ENCODE data around the gene DGCR8.
A peak's percentile ranks its signal among the peaks of the same experiment; 100 is the strongest.

Gene DGCR8

DNA sequence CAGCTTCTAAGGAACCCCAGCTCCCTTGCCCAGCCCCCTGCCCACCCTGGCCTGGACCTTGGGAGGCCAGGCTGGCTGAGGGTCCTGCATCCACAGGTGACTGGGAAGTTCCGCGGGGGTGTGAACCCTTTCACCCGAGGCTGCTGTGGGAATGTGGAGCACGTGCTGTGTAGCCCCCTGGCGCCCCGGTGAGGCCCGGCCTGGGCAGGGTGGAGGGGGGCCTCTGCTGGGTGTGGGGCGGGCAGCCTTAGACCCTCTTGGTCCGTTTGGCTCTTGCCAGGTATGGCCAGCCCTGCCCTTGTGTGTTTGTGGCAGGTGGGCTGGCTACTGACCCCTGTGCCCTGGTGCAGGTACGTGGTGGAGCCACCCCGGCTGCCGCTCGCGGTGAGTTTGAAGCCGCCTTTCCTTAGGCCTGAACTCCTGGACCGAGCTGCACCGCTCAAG lies 60.5 kb downstream of the DGCR8 start:
- DNase-seq: no peak

DNA sequence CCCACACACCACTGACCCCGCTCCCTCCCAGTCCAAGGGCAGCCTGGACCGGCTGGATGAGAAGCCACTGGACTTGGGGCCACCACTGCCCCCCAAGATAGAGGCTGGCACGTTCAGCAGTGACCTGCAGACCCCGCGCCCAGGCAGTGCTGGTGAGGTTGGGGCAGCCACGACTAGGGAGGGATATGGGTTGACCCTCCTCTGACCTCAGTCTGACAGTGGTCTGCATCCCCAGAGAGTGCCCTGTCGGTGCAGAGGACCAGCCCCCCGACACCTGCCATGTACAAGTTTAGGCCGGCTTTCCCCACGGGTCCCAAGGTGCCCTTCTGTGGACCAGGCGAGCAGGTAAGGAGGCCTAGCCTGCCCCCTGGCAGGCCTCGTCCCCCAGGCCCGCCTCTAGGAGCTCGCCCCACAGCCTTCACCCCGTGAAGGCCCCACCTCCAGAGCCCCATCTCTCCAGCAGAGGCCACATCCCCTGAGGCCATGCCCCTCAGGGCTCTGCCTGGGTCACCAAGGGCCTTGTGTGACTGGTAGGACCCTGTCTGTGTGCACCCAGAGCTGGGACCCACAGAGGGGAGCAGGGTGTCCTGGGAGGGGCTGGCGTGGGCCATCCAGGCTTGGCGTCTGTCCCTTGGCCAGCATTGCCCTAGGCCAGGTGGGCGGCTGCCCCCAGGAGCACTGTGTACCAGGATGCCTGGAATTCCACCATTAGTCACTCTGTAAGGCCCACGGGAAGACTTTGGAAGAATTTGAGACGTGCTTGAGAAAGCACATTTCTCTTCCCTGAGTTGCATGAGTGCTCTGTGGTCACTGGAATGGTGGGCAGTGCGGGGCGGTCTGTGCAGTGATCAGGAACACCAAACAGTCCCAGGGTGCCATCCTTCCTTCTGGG lies 61.4 kb downstream of the DGCR8 start:
- no peak for DNase-seq

DNA sequence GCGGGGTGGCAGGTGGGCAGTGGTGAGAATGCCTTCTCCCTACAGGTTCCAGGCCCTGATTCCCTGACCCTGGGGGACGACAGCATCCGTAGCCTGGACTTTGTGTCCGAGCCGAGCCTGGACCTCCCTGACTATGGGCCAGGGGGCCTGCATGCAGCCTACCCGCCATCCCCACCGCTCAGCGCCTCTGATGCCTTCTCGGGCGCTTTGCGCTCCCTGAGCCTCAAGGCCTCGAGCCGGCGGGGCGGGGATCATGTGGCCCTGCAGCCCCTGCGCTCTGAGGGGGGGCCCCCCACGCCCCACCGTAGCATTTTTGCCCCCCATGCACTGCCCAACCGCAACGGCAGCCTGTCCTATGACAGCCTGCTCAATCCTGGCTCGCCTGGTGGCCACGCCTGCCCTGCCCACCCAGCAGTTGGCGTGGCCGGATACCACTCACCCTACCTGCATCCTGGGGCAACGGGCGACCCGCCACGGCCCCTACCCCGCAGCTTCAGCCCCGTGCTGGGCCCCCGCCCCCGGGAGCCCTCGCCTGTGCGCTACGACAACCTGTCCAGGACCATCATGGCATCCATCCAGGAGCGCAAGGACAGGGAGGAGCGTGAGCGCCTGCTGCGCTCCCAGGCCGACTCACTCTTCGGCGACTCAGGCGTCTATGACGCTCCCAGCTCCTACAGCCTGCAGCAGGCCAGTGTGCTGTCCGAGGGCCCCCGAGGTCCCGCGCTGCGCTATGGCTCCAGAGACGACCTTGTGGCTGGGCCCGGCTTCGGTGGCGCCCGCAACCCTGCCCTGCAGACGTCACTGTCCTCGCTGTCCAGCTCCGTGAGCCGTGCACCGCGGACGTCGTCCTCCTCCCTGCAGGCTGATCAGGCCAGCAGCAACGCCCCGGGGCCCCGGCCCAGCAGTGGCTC lies 62.9 kb downstream of the DGCR8 start:
- no peak for DNase-seq

DNA sequence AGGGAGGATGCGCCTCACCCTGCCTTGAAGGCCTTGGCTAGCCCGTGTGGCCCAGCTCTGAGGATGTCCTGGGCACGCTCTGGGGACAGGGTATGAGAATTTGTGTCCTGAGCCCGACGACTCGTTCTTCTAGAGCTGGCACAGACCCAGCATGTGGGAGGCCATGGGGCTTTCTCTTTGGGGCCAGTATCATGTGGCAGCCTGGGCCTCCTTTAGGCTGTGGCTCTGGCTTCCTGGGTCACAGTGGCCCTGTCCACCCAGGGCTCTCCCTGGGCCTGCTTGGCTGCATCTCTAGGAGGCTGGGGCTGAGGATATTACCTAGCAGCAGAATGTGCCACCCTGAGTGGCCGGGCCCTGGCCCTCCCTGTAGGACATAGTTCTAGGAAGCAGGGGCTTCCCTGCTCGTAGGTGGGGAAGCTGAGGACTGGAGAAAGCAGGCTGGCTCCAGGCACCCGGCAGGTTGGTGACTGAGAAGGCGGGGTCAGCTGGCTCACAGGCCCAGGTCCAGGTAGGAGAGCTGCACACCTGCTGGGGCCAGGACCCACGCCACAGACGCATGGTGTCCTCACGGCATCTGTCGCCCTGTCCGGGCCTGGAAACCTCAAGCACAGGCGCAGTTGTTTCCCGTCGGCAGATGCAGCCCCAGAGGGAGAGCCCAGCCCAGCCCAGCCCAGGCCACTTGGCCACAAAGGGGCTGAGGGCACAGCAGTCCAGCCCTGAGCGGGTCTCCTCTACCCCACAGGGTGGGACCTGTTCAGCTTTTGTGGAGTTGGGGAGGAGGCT lies 64.0 kb downstream of the DGCR8 start:
- DNase-seq: no peak

DNA sequence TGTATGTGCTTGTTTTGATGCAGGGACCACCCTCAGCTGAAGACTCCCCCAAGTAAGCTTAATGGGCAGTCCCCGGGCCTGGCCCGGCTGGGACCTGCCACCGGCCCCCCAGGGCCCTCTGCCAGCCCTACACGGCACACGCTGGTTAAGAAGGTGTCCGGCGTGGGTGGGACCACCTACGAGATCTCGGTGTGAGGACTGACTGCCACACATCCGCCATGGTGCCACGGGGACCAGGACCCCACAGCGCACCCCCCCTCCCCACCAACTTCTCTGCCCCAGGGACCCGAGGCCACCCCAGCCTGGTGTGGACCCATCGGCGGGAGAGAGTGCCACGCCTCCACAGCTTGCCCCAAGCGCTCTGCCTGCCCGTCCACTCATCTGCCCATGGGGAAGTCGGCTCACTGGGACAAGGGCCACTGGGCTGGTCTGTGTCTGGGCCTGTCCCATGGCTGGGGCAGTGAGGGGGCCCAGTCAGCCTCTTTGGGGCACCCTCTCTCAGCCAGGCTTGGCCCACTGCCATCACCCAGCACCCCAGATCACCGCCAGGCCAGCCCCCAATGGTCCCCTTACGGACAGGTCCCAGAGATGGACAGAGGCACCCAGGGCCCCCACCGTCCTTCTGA lies 65.3 kb downstream of the DGCR8 start:
- no peak for DNase-seq

DNA sequence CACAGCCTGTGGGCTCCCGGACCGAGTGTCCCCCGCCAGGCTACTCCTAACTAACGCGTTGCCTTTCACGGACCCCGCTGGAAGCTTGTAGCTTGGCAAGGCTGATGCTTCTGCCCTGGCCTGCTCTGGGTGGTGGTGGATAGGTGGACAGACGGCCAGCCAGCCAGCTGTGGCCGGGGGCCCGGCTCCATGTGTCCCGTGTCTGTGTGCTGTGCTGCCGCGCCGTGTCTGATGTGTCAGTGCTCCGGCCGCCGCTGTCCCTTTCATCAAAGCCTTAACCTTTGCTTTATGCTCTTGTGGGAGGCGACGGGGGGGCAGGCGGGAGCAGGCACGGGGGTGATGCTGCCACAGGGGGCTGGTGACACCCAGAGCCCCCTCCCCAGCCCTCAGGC lies 65.8 kb downstream of the DGCR8 start:
- no peak for DNase-seq

DNA sequence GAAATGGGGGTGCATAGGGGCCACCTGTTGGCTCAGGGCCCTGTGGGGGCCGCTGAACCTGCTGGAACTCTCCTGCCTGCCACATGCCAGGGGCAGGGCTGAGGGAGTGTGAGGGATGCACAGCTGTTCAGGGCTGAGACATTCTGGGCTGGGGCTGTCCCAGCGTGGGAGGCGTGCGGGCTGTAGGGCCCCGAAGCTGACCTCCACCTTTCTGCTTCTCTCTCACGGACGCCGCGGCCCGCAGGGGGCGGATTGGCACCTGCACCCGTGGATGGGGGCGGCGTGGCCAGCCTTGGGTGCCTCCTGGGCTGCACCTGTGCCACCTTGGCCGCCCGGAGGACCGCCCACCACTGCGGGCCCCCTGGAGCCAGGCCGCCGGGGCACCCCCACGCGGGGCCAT lies 66.7 kb downstream of the DGCR8 start:
- DNase-seq: no peak

DNA sequence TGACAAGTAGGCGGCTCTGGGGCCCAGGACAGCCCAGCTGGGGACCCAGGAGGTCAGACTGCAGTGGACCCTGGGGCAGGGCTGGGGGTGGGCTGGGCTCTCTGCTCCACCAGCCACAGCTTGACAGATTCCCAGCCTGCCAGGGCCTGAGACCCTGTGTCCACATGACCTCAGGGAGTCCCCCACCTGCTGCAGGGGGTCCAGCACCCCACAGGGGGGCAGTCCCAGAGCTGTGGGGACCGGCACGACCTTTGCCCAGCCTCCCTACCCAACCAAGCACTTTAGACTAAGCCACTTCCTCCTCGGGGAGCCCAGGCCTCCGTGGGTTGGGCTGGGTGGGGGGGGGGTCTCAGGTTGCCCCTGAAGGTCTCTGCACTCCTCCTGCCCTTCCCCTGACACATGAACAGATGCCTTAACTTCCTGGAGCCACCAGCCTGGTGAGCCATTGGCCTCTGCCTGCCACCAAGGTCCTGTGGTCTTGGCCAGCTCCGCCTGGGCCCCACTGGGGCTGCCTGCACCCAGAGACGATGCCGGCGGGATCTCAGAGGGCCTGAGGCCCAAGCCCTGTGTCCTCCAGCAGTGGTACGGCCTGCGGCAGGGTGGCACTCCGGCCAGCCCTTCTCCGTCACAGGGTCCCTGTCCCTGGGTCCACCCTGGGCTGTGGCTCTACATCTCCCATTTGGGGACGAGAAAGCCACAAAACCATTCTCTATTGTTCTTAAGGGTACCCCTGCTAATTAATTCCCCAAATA lies 67.4 kb downstream of the DGCR8 start:
- no peak for DNase-seq

DNA sequence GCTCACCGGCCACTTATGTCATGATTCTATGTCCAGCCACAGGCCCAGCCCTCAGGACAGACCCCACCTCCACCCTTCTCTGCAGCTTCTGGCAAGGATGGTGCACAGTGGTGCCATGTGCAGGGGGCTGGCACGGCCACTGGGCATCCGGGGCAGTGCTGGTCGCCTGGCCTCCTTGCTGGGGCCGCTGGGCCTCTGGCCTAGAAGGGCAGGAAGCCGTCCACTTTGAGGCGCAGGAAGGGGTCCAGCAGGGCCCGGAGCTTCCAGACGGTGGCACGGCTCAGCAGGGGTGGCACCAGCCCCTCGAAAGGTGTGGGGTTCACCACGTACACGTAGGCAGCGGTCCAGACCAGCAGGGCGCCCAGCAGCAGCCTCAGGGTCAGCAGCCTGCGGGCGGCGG lies 68.4 kb downstream of the DGCR8 start:
- DNase-seq: no peak

DNA sequence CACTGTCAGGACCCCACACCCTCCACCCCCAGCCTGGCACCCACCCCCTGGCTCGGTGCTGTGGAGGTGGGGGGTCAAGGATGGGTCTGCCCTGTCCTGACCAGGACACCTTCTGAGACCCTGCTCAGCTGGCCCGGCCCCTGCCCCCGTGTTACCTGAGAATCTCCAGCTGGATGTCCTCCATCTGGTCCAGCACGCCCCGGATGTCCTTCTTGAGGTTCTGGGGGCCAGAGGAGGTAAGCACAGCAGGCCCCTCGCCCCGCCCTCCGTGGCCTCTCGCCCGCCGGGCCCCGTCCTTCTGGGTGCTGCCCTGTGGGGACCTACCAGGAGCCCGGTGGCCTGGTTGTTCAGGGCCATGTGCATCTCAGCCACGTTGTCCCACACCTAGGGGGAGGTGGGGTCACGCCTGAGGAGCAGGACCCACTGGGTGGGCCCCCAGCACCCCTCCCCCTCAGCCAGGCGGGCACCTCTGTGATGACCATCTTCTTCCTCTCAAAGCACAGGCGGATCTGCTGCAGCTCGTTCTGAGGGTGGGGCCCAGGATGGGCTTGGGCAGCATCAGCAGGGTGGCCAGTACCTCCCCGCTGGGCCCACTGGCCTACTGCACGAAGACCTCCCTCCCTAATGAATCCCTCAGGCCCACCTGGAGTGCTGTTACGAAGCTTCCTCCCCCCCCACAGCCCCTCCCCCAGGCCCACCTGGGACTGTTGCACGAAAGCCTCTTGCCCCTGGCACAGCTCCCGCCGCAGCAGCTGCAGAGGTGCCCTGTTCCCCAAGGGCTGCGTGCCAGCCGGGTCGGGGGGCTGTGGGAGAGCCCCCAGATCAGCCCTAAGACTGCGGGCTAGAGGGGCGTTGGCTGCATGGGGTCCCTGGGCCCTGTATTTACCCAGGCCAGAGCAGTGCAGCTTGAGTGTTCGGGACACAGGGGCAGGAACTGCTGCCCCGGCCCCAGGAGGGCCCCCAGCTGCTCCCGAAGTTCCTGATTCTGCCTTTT lies 69.5 kb downstream of the DGCR8 start:
- no peak for DNase-seq

DNA sequence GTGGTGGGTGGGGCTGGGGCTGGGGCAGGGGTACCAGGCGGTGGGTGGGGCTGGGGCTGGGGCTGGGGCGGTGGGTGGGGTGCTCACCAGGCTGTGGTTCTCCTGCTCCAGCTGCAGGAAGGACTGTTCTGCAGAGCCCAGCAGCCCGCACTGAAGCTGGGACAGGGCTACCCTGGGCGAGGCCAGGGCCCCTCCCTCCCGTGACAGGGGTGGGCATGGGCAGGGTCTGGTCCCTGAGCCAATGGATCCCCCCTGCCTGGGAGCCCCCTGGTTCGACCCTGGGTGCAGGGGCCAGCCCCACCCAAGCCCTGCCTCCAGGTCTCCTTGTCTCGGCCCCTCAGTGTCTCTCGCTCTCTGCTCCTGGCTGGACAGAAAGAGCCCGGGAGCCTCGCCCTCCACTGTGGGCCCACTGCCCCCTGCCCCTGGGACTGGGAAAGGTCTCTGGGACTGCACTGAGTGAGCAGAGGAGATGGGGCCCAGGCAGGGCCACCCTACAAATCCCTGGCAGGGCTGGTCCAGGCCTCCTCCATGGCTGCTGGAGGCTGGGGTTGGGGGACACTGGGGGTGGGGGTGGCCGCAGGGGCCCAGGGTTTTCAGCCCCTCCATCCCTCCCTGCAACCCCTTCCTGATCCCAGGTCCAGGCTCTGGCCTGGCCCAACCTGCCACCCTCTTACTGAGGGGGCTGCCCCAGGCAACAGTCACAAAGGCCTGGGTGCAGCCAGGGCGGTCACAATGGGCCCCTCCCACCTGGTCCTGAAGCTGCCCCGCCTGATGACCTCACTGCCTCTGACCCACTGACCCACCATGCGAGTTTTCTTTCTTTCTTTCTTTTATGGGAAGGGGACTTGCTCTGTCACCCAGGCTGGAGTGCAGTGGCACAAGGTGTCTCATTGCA lies 70.6 kb downstream of the DGCR8 start, which contains the start of gene CCDC188:
Gene CCDC188, minus strand, starts transcription at position 675 of the 895 bp plus-strand sequence. Its CDS starts 69 bp downstream, at position 606.
- no peak for DNase-seq

DNA sequence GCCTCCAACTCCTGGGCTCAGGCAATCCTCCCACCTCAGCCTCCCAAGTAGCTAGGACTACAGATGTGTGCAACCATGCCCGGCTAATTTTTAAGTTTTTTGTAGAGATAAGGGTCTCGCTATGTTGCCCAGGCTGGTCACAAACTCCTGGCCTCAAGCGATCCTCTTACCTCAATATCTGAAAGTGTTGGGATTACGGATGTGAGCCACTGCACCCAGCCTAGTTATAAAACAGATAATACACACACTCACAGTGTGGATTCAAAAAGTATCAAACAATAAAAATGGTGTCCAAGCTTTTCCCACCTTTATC lies 71.2 kb downstream of the DGCR8 start:
- no peak for DNase-seq

DNA sequence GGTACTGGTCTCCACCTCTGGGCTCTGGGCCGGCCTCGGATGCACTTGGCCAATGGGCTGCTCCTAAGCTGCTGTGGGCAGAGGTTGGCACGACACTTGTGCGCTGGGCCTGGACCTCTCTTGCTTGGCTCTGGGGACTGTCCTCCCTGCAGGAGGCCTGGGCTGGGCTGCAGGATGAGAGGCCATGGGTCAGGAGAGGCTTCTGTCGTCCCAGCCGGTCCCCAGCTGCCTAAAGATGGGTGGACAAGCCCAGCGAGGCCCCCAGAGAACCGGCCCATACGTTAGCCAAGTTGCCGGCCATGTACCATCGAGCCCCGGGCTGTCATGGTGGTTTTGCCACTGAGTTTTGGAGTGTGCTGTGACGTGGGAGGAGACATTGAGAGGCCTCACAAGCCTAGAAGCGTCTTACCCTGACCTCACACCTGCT lies 72.4 kb downstream of the DGCR8 start:
- no peak for DNase-seq

DNA sequence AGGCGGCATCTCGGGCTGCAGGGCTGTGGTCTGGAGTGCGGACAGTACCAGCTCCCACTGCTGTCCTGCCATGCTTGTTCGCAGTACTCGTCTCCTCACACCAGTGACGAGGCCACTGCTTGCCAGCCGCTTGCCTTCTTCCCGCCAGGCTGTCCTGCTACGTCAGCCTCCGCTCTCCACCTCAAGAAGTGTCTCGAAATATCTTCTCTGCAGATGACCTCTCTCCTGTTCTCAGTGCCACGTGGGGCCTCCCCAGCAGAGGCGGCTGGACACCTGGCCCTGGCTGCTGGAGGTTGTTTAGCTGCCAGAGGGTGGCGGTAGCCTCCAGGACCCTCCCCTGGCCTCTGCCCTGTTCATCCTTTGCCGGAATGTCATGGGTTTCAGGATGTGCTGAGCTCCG lies 73.9 kb downstream of the DGCR8 start:
- no peak for DNase-seq

DNA sequence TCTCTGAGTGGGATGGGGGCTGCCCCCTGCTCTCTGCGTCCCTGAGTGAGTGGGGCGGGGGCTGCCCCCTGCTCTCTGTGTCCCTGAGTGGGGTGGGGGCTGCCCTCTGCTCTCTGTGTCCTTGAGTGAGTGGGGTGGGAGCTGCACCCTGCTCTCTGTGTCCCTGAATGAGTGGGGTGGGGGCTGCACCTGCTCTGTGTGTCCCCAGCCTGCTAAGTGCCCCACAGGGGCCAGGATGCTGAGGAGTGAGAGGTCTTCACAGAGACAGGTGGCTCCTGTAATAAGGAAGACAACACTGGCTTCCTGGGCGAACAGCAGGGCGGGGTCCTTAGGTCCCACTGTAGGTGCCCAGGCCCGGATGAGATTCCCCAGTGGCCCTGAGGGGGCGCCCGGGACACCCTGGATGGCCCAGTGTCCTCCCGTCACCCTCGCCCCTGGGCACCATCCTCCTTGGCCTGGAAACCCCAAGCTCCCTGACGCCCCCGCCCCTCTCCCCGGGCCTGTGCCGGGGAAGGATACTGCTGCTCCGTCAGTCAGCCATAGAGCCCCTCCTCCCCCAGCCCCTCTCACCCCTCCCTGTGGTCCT lies 74.7 kb downstream of the DGCR8 start:
- no peak for DNase-seq

DNA sequence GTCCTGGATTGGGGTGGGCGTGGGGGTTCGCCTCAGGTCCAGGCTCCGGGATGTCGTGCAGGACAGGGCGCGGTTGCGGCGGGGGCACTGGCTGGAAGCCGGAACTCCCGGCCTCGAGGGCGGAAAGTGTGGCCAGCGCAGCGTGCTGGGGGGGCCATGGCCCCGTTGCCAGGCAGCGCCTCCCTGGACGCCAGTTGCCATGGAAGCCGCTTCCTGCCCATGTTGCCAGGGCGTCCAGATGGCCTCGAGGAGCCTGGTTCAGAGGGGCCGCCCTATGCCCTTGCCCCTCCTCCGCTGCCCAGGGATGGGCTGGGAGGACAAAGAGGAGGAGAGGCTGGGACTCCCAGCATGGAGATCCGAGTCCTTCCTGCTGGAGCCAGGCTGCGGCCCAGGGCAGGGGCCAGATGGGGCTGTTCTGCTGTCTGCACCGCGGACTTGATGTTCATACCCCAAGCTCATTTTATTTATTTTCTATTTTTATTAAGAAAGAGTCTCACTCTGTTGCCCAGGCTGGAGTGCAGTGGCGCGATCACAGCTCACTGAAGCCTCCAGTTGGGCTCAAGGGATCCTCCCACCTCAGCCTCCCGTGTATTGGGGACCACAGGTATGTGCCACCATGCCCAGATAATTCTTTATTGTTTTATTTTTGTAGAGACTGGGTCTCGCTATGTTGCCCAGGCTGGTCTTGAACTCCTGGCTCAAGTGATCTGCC lies 75.4 kb downstream of the DGCR8 start:
- DNase-seq: peak; percentile 80

DNA sequence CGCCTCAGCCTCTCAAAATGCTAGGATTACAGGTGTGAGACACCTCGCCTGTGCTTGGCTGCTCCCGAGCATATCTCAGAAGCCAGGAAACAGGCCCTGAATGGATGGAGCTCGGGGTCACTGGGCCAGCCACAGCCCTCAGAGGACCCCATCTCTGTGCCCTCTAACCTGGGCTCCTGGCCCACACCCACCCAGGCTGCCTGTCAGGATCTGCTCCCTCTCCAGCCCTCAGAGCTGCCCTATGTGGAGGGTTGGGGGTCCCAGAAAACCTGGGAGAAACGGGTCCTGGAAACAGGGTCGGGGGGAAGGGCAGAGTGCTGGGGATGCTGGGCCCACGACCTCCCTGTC lies 76.0 kb downstream of the DGCR8 start:
- DNase-seq: no peak

Measured in NCI-H1694 (cell line).